T-helper 2 cell treated with Interferon-gamma antibody and Interleukin-4, amounts not matched to agents 100 ng/mL and 5 ng/mL, for 36 hours (primary cell): ENCODE data around the gene CENPVL3. TPM values are rescaled to one million over a fixed set of nuclear protein-coding genes. Genes with fewer than 3 reads are reported as not detected.
"Not testable (repeated sequence)": the region's sequence is repeated elsewhere in the genome, so short reads cannot be mapped to it uniquely, and the experiment has no call there.

ENCODE experiments used
- intact Hi-C: fragments of 100-400 bp; cut with micrococcal nuclease; formaldehyde crosslinking; loops from one replicate; pipeline ENCODE4 v1.15.1; 2023
- total RNA-seq: library from RNA; stranded (reverse); gene quantifications from 2 replicates; pipeline ENCODE4 v1.2.3, GENCODE V29; 2022

Gene CENPVL3
- not detected in 2 replicates for total RNA-seq

- intact Hi-C loops, result not testable (repeated sequence)
Observed at GRCh38 chrX:51618241-51619155, at the start of gene CENPVL3. CENPVL3 (minus strand) TSS chrX:51618912; CDS start chrX:51618873, 39 bp downstream.

DNA sequence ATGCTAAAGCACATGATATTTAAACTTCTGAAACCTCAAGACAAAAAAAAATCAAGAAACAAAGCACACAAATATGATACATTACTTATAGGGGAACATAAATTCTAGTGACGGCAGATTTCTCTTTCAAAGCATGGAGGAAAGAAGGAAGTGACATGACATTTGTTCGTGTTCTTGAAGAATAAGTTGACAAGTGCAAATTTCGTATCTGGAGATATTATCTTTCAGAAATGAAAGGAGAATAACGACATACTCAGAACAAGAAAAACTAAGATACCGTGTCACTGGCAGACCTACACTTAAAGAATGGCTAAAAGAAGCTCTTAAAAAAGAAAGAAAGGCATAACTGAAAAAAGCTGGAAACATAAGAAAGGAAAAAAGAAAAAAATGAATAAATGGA is 47.3 kb upstream of the CENPVL3 start:
- intact Hi-C loops, result no loop called here

DNA sequence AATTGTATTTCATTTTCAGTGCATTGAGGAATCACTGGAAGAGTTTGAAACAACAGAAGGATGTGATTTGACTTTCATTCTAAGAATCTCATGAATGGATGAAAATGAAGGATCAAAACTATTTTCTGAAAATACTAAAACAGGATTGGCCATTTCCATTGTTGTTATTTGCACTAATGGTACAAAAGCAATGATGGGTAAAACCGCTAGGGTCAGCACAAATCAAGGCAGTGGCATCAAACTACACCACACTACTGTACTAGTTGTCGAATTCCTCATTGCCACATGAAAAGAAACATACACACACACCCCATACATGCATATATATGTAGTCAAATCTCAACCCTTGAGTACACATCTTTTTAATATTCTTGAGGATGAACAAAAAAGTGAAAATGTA is 24.7 kb upstream of the CENPVL3 start:
- intact Hi-C loops, result loop anchor here (2.0 kb wide), 1 partner anchor 217 kb away; no protein-coding TSS in a partner anchor

- intact Hi-C loops, result loop anchor here (1.0 to 2.0 kb wide), 2 partner anchors 219 to 620 kb away; no protein-coding TSS in a partner anchor
Observed at GRCh38 chrX:51641421-51642021, 22.8 kb upstream of the CENPVL3 start.

DNA sequence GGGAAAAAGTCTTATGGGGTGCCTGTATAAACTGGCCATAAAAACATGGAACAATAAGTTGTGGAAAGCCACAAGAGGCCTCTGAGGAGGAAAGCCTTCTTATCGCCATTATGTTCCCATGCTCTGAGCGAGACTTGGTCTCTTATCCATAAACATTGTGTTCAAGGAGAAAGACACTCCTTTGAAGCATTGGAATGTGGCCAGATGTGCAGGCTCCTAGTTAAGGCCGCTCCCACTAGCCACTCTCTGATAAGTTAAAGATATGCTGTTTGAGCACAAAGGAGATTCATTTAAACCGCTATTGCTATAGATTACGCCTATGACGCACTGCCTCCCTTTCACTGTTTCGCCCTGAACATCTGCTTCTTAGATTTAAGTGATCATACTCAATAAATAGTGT is 17.8 kb upstream of the CENPVL3 start:
- intact Hi-C loops, result not testable (repeated sequence)

GRCh38 chrX:51614353-51615012 is 4.2 kb downstream of the CENPVL3 start:
- intact Hi-C loops, result loop anchor here (1.0 kb wide), 1 partner anchor 647 kb away; no protein-coding TSS in a partner anchor

- intact Hi-C loops, result no loop called here
Observed at GRCh38 chrX:51608766-51609165, 9.9 kb downstream of the CENPVL3 start.

GRCh38 chrX:51608126-51608525 is 10.6 kb downstream of the CENPVL3 start:
- intact Hi-C loops, result no loop called here

DNA sequence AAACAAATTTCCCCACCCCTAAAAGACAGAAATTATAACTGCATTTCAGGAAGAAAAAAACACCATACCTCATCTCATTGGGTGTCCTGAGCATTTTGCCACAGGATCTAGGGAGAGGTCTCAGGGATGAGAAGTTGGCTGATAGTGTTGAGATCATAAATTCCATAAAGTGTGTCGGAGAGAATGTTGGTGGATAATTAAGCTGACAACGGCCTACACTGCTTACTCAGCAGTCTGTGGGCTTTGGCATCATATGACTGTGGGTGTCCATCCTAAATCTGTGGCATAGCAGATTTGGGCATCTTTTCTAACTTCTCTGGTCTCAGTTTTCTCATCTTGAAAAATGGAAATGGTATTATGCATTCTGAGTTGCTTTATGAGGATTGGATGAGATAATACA is 12.3 kb downstream of the CENPVL3 start:
- intact Hi-C loops, result no loop called here

DNA sequence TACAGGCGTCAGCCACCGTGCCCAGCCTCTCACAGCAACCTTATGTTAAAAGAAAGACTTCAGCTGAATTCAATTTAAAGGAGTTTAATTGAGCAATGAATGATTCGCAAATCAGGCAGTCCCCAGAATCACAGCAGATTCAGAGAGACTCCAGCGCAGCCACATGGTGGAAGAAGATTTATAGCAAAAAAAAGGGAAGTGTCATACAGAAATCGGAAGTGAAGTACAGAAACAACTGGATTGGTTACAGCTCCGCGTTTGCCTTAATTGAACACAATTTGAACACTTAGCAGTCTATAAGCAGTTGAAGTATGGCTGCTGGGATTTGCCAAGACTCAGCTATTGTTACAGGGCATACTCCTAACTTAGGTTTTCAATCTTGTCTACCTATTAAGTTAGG is 19.8 kb downstream of the CENPVL3 start:
- intact Hi-C loops, result no loop called here

DNA sequence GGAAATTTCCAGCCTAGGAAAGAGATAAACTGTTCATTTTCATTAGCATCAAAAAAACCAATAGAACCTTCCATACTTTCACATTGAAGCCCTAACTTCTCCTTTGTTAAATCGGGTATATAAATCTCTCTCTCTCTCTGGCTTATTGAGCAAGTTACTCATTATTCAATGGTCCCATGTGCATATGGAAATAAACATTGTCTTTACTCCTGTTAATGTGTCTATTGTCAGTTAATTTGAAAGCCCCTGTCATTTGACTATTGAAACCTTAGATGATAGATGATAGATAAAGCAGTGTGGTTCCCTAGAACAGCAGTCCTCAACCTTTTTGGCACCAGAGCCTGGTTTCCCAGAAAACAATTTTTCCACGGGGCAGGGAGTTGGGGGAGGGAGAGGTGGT is 46.8 kb downstream of the CENPVL3 start:
- intact Hi-C loops, result no loop called here

DNA sequence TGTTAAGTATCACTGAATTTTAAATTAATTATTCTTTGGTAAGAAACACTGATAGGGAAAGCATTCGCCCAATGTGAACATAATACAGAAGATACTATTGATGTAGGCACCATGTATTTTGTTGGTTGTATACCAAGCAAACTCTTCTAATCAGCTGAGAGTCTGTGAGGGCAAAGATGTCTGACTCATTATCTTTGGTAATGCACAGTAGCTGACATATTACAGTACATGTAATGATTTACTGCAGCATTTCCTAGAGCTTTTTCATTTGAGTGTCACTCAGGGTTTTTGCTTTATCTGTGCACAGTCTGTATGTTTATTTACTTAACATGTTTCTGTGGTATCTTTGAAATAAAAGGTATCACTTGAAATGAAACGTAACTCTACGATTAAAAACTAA is 49.2 kb downstream of the CENPVL3 start:
- intact Hi-C loops, result no loop called here

GRCh38 chrX:51568586-51568985 is 50.1 kb downstream of the CENPVL3 start:
- intact Hi-C loops, result no loop called here

Other genes starting within 250 kb of the CENPVL3 start
- gene NUDT11, start 122.3 kb downstream of the CENPVL3 start, total RNA-seq, result 1.6 and 2.1 TPM in 2 replicates
- gene CENPVL2, start 63.9 kb upstream of the CENPVL3 start, total RNA-seq, result not detected in 2 replicates
- gene CENPVL1, start 91.6 kb upstream of the CENPVL3 start, total RNA-seq, result not detected in 2 replicates
- 12.4 and 13.2 TPM in 2 replicates for gene GSPT2, start 124.5 kb upstream of the CENPVL3 start, total RNA-seq